H9 (cell line): ENCODE results near the gene PIK3CG. TPM values are rescaled to one million over a fixed set of nuclear protein-coding genes. Genes with fewer than 3 reads are reported as not detected.

ENCODE experiments used
- DNase-seq: peaks from one replicate; pipeline ENCODE4 v3.0.0-alpha.2; 2017
- H2AFZ ChIP-seq: one replicate; pipeline ENCODE4 v1.6.1; 2013; ENCODE audit warnings: mild to moderate bottlenecking, low read length, control low read depth, moderate library complexity
- H2AK5ac ChIP-seq: 2 replicates; pipeline ENCODE4 v1.6.1; 2013; ENCODE audit warnings: low read length, control low read depth, mixed read lengths; ENCODE audit not compliant: insufficient read length
- H2BK120ac ChIP-seq: one replicate; pipeline ENCODE4 v1.6.1; 2013; ENCODE audit warnings: low read depth, mild to moderate bottlenecking, low read length, control low read depth, inconsistent platforms; ENCODE audit not compliant: poor library complexity, severe bottlenecking
- H2BK12ac ChIP-seq: 2 replicates; pipeline ENCODE4 v1.6.1; 2013; ENCODE audit warnings: low read length, control low read depth, mixed read lengths, low read depth; ENCODE audit not compliant: insufficient read length
- H2BK15ac ChIP-seq: 2 replicates; pipeline ENCODE4 v1.6.1; 2013; ENCODE audit warnings: low read depth, low read length, control low read depth
- H2BK20ac ChIP-seq: one replicate; pipeline ENCODE4 v1.6.1; 2013; ENCODE audit warnings: low read depth, mild to moderate bottlenecking, low read length, control low read depth, inconsistent platforms; ENCODE audit not compliant: poor library complexity, severe bottlenecking
- H2BK5ac ChIP-seq: 2 replicates; pipeline ENCODE4 v1.6.1; 2013; ENCODE audit warnings: low read length, control low read depth, mixed read lengths; ENCODE audit not compliant: insufficient read length
- H3K14ac ChIP-seq: 2 replicates; pipeline ENCODE4 v1.6.1; 2013; ENCODE audit warnings: low read length, control low read depth; ENCODE audit not compliant: insufficient read depth
- H3K18ac ChIP-seq: 2 replicates; pipeline ENCODE4 v1.6.1; 2013; ENCODE audit warnings: low read depth, mild to moderate bottlenecking, mixed read lengths, low read length, control low read depth; ENCODE audit not compliant: insufficient read length
- H3K23ac ChIP-seq: 2 replicates; pipeline ENCODE4 v1.6.1; 2013; ENCODE audit warnings: low read length, control low read depth, mixed read lengths, low read depth; ENCODE audit not compliant: insufficient read length
- H3K23me2 ChIP-seq: 2 replicates; pipeline ENCODE4 v1.6.1; 2013; ENCODE audit warnings: low read depth, mild to moderate bottlenecking, mixed read lengths, low read length, control low read depth; ENCODE audit not compliant: insufficient read length, poor library complexity, severe bottlenecking
- H3K27ac ChIP-seq: 2 replicates; pipeline ENCODE4 v1.5.1; 2013; ENCODE audit warnings: low read length, control low read depth, mixed read lengths, low read depth; ENCODE audit not compliant: insufficient read length
- H3K27me3 ChIP-seq: 2 replicates; pipeline ENCODE4 v1.6.1; 2013; ENCODE audit warnings: low read length, control low read depth, inconsistent platforms; ENCODE audit not compliant: insufficient read depth
- H3K4ac ChIP-seq: 2 replicates; pipeline ENCODE4 v1.6.1; 2013; ENCODE audit warnings: low read depth, mild to moderate bottlenecking, control low read depth, inconsistent platforms, low read length, moderate library complexity
- H3K4me1 ChIP-seq: 2 replicates; pipeline ENCODE4 v1.6.1; 2013; ENCODE audit warnings: low read length, control low read depth, inconsistent platforms; ENCODE audit not compliant: insufficient read depth
- H3K4me2 ChIP-seq: 2 replicates; pipeline ENCODE4 v1.6.1; 2013; ENCODE audit warnings: low read length, control low read depth, mixed read lengths; ENCODE audit not compliant: insufficient read length, insufficient read depth
- H3K56ac ChIP-seq: 2 replicates; pipeline ENCODE4 v1.6.1; 2013; ENCODE audit warnings: low read depth, mild to moderate bottlenecking, mixed read lengths, low read length, control low read depth; ENCODE audit not compliant: insufficient read length
- H3K79me1 ChIP-seq: 2 replicates; pipeline ENCODE4 v1.6.1; 2013; ENCODE audit warnings: low read depth, mild to moderate bottlenecking, moderate library complexity, low read length, control low read depth, inconsistent platforms; ENCODE audit not compliant: insufficient read depth, poor library complexity, severe bottlenecking
- H3K79me2 ChIP-seq: 2 replicates; pipeline ENCODE4 v1.6.1; 2013; ENCODE audit warnings: low read length, control low read depth, inconsistent platforms; ENCODE audit not compliant: insufficient read depth
- H3K9ac ChIP-seq: 2 replicates; pipeline ENCODE4 v1.6.1; 2013; ENCODE audit warnings: low read length, control low read depth, mixed read lengths; ENCODE audit not compliant: insufficient read length; ENCODE audit errors: extremely low read depth
- H3K9me3 ChIP-seq: one replicate; pipeline ENCODE4 v1.6.1; 2013; ENCODE audit warnings: low read depth, low read length, inconsistent platforms; ENCODE audit not compliant: control insufficient read depth
- H3T11ph ChIP-seq: one replicate; pipeline ENCODE4 v1.6.1; 2013; ENCODE audit warnings: mild to moderate bottlenecking, low read length, control low read depth, inconsistent platforms
- H4K20me1 ChIP-seq: one replicate; pipeline ENCODE4 v1.6.1; 2013; ENCODE audit not compliant: control insufficient read depth, insufficient read length, insufficient read depth
- H4K5ac ChIP-seq: 2 replicates; pipeline ENCODE4 v1.6.1; 2013; ENCODE audit warnings: low read depth, mild to moderate bottlenecking, mixed read lengths, low read length, control low read depth; ENCODE audit not compliant: insufficient read length
- H4K8ac ChIP-seq: replicated peaks from 2 replicates; pipeline ENCODE4 v1.6.1; 2013; ENCODE audit warnings: low read length, control low read depth, mixed read lengths, low read depth; ENCODE audit not compliant: insufficient read length
- H4K91ac ChIP-seq: 2 replicates; pipeline ENCODE4 v1.6.1; 2013; ENCODE audit warnings: low read depth, mild to moderate bottlenecking, moderate library complexity, mixed read lengths, low read length, control low read depth; ENCODE audit not compliant: insufficient read length
- H3K27ac Mint-ChIP-seq, 3 experiments: 2 replicates in 2 of 3; 3 replicates in 1 of 3; pipeline ENCODE4 v1.8.0; 2020 to 2021; ENCODE audit warnings: mixed read lengths in 3 of 3, mild to moderate bottlenecking in 1 of 3, moderate library complexity in 1 of 3
- H3K27me3 Mint-ChIP-seq: 2 replicates; pipeline ENCODE4 v1.8.0; 2021; ENCODE audit warnings: low read depth, mild to moderate bottlenecking, moderate library complexity, mixed read lengths
- H3K36me3 Mint-ChIP-seq, 3 experiments: 2 replicates in 2 of 3; 3 replicates in 1 of 3; pipeline ENCODE4 v1.8.0; 2020 to 2021; ENCODE audit warnings: low read depth in 3 of 3, mixed read lengths in 3 of 3; ENCODE audit not compliant: insufficient read depth in 1 of 3
- H3K4me1 Mint-ChIP-seq, 2 experiments: 2 replicates each; pipeline ENCODE4 v1.8.0; 2020; ENCODE audit warnings: mixed read lengths in 2 of 2
- H3K4me3 Mint-ChIP-seq, 2 experiments: 2 replicates in 1 of 2; 3 replicates in 1 of 2; pipeline ENCODE4 v1.8.0; 2020 to 2021; ENCODE audit warnings: mild to moderate bottlenecking in 2 of 2, mixed read lengths in 2 of 2, moderate library complexity in 1 of 2
- H3K9me3 Mint-ChIP-seq, 2 experiments: 2 replicates in 1 of 2; 3 replicates in 1 of 2; pipeline ENCODE4 v1.8.0; 2020; ENCODE audit warnings: mild to moderate bottlenecking in 2 of 2, mixed read lengths in 2 of 2, moderate library complexity in 1 of 2
- CTCF ChIP-seq: fragments of 200-600 bp; sonication (generic); conservative IDR thresholded peaks from 3 replicates; pipeline ENCODE4 v1.8.0; 2021; ENCODE audit warnings: antibody characterized with exemption, mild to moderate bottlenecking
- WGBS: extraction: QIAGEN DNeasy Blood & Tissue Kit; methylation state at CpG from one replicate; pipeline ENCODE4 v1.1.7; 2013; ENCODE audit warnings: missing lambda C conversion rate, low lambda C conversion rate, mixed read lengths; ENCODE audit not compliant: insufficient read length; ENCODE audit errors: extremely low coverage; 5-methylcytosine and 5-hydroxymethylcytosine counted together
- total RNA-seq: library from RNA; stranded (reverse); gene quantifications from 2 replicates; pipeline ENCODE4 v1.2.1, GENCODE V29; 2021

PIK3CG gene
- total RNA-seq, 1 experiment from 2014 or later, result not detected

- Mint-ChIP-seq H3K27ac (peak overlapping the region in 2 of 3 experiments; percentile 39 to 92; a peak in 2 of 7 replicates), H3K27me3 (no peaks in the 10 kb centered on the region; the same call in 1 of the 2 replicates), H3K36me3 (no peaks in the 10 kb centered on the region), H3K4me3 (no peak overlapping the region), H3K9me3 (no peaks in the 10 kb centered on the region), H3K4me1 (peaks cover 44 to 49% of the 10 kb centered on the region in 2 experiments)
- no peak overlapping the region for H3K27ac ChIP-seq
- peak; percentile 79 for DNase-seq
- H3K4ac ChIP-seq, result no peak overlapping the region
- H3K27me3 ChIP-seq, result no peaks in the 10 kb centered on the region
- no peak overlapping the region for H3K9ac ChIP-seq
- no peak overlapping the region for H3T11ph ChIP-seq
- no peak overlapping the region for H2AFZ ChIP-seq
- no peaks in the 10 kb centered on the region for H3K79me2 ChIP-seq
- no peaks in the 10 kb centered on the region for H4K20me1 ChIP-seq
- no peak overlapping the region for H3K14ac ChIP-seq
- H2BK12ac ChIP-seq, result no peak overlapping the region
- H3K4me1 ChIP-seq, result peaks cover 7% of the 10 kb centered on the region; the same call in 1 of the 2 replicates
- no peak overlapping the region for H3K18ac ChIP-seq
- H2BK120ac ChIP-seq, result no peak overlapping the region
- H4K5ac ChIP-seq, result no peak overlapping the region
- H3K23ac ChIP-seq, result no peak overlapping the region
- H3K79me1 ChIP-seq, result no peaks in the 10 kb centered on the region
- no CpG with 5 or more reads among the region's 1 CpG for WGBS
- peak; percentile 86 for TF ChIP-seq CTCF
- no peak overlapping the region for H3K4me2 ChIP-seq
- no peak overlapping the region for H2BK20ac ChIP-seq
- no peak overlapping the region for H2BK5ac ChIP-seq
- H3K56ac ChIP-seq, result no peak overlapping the region
- no peak overlapping the region for H4K91ac ChIP-seq
- H4K8ac ChIP-seq, result no peak overlapping the region
- no peaks in the 10 kb centered on the region for H3K9me3 ChIP-seq
- H2AK5ac ChIP-seq, result no peak overlapping the region
- H3K23me2 ChIP-seq, result no peaks in the 10 kb centered on the region
- H2BK15ac ChIP-seq, result no peak overlapping the region
Measured at GRCh38 chr7:106947244-106947728, 82.2 kb downstream of the PIK3CG start.
